Right cardiac atrium (tissue), 5 donors: ENCODE data around the gene TAF10. TPM values are rescaled to one million over a fixed set of nuclear protein-coding genes. Genes with fewer than 3 reads are reported as not detected.

Experiments
- ATAC-seq, 2 donors: fragments of 200-7000 bp; cut with Tn5 transposase; one replicate each; pipeline versions ENCODE4 v1.8.0 to v1.9.1; 2020; ENCODE audit warnings: moderate library complexity in 2 of 2, mild to moderate bottlenecking in 1 of 2
- DNase-seq, 3 donors: peaks; one replicate each; pipeline ENCODE4 v3.0.0-alpha.2; 2020
- H3K27ac ChIP-seq: one replicate; pipeline ENCODE4 v1.5.1; 2013; ENCODE audit warnings: mild to moderate bottlenecking, low read length, control low read depth, moderate library complexity
- H3K27me3 ChIP-seq: one replicate; pipeline ENCODE4 v1.6.1; 2013; ENCODE audit not compliant: control insufficient read depth, insufficient read depth
- H3K4me1 ChIP-seq: one replicate; pipeline ENCODE4 v1.6.1; 2013; ENCODE audit warnings: low read length; ENCODE audit not compliant: control insufficient read depth, insufficient read depth
- H3K4me3 ChIP-seq: one replicate; pipeline ENCODE4 v1.5.1; 2013; ENCODE audit warnings: low read length, control low read depth
- H3K9me3 ChIP-seq: one replicate; pipeline ENCODE4 v1.6.1; 2013; ENCODE audit warnings: low read length; ENCODE audit not compliant: control insufficient read depth
- WGBS: extraction: QIAGEN DNeasy Blood & Tissue Kit; methylation state at CpG from one replicate; pipeline ENCODE4 v1.1.7; 2013; 5-methylcytosine and 5-hydroxymethylcytosine counted together
- intact Hi-C, 4 donors: fragments of 100-400 bp; cut with DNase I; formaldehyde crosslinking; loops; one replicate each; pipeline versions ENCODE4 v1.11.0 to v1.14.0; 2022 to 2023
- polyA plus RNA-seq: library from polyadenylated mRNA; stranded (reverse); fragments of 200-250 nt; gene quantifications from one replicate; pipeline ENCODE4 v1.2.3, GENCODE V29; 2013
- total RNA-seq, 4 donors: library from RNA; stranded (reverse); fragmentation: NEBNext Ultra II Directional; extraction: Animal tissue kit (Norgen Biotek cat#: 25700); gene quantifications; one replicate each; pipeline ENCODE4 v1.2.1, GENCODE V29; 2021
- donor health status: healthy with polysubstance abuse.
- donor health status: DM: no; HTN: yes; CAD: no.
- donor health status: DM: no; HTN: no; CAD: no.
- donor health status: DM: no; HTN: yes; CAD: no; lungs with severe emphysema.
- donor health status: DM: yes; HTN: yes; CAD: no.

Gene TAF10
- total and polyA plus RNA-seq, 5 donors: 96.9 to 115 (median 100) TPM

GRCh38 chr11:6596239-6596877 is 15.7 kb downstream of the TAF10 start:
- 31% methylated on average over 5 of the region's 5 CpGs for WGBS
- intact Hi-C loops: no loop called here
- Histone ChIP-seq H3K4me1 (peaks cover 15% of the 10 kb centered on the region), H3K27ac (peak overlapping the region; percentile 70), H3K9me3 (no peaks in the 10 kb centered on the region), H3K27me3 (no peaks in the 10 kb centered on the region), H3K4me3 (no peak overlapping the region)
- ATAC-seq: peak; percentile 20 to 68
- DNase-seq: no peak

- H3K27ac ChIP-seq: peak overlapping the region; percentile 53
Observed at GRCh38 chr11:6594142-6594768, 17.8 kb downstream of the TAF10 start.

GRCh38 chr11:6588018-6588417 is 24.0 kb downstream of the TAF10 start:
- Histone ChIP-seq H3K9me3 (no peaks in the 10 kb centered on the region), H3K4me3 (no peak overlapping the region), H3K27me3 (no peaks in the 10 kb centered on the region), H3K27ac (no peak overlapping the region), H3K4me1 (no peaks in the 10 kb centered on the region)
- DNase-seq (no peak), ATAC-seq (no peak)
- WGBS: 94% methylated on average over 1 of the region's 1 CpG
- intact Hi-C loops: no loop called here

More at GRCh38 chr11:6594142-6594768, 17.8 kb downstream of the TAF10 start:
- H3K4me3 ChIP-seq: no peak overlapping the region
- no peaks in the 10 kb centered on the region for H3K9me3 ChIP-seq
- 58% methylated on average over 3 of the region's 3 CpGs for WGBS
- peak in 1 of 2 donors; percentile 25 for ATAC-seq
- no peak for DNase-seq
- peaks cover 15% of the 10 kb centered on the region for H3K4me1 ChIP-seq
- H3K27me3 ChIP-seq: no peaks in the 10 kb centered on the region
- intact Hi-C loops: no loop called here

- no peaks in the 10 kb centered on the region for H3K27me3 ChIP-seq
- ATAC-seq: peak; percentile 71 to 88
- H3K4me1 ChIP-seq: no peaks in the 10 kb centered on the region
- 87% methylated on average over 11 of the region's 11 CpGs for WGBS
- no peak overlapping the region for H3K4me3 ChIP-seq
- no peak overlapping the region for H3K27ac ChIP-seq
- no peaks in the 10 kb centered on the region for H3K9me3 ChIP-seq
- intact Hi-C loops: no loop called here
- DNase-seq: peak in 2 of 3 donors; percentile 57 to 69
Observed at GRCh38 chr11:6587360-6587953, 24.6 kb downstream of the TAF10 start.

GRCh38 chr11:6586434-6587359 is 25.3 kb downstream of the TAF10 start:
- Histone ChIP-seq H3K9me3 (no peaks in the 10 kb centered on the region), H3K27me3 (no peaks in the 10 kb centered on the region), H3K4me1 (no peaks in the 10 kb centered on the region), H3K27ac (no peak overlapping the region), H3K4me3 (no peak overlapping the region)
- peak; percentile 89 to 94 for ATAC-seq
- peak; percentile 65 to 87 (median 86) for DNase-seq
- intact Hi-C loops: no loop called here
- WGBS: 70% methylated on average over 25 of the region's 25 CpGs

- no peak overlapping the region for H3K27ac ChIP-seq
- H3K9me3 ChIP-seq: no peaks in the 10 kb centered on the region
- DNase-seq (no peak), ATAC-seq (no peak)
- intact Hi-C loops: no loop called here
- no peaks in the 10 kb centered on the region for H3K4me1 ChIP-seq
- no peak overlapping the region for H3K4me3 ChIP-seq
- no peaks in the 10 kb centered on the region for H3K27me3 ChIP-seq
- 95% methylated on average over 4 of the region's 4 CpGs for WGBS
Observed at GRCh38 chr11:6584528-6584927, 27.5 kb downstream of the TAF10 start.

GRCh38 chr11:6583584-6583983 is 28.4 kb downstream of the TAF10 start:
- no peaks in the 10 kb centered on the region for H3K4me1 ChIP-seq
- no peaks in the 10 kb centered on the region for H3K27me3 ChIP-seq
- ATAC-seq (no peak), DNase-seq (no peak)
- WGBS: 98% methylated on average over 1 of the region's 1 CpG
- H3K27ac ChIP-seq: no peak overlapping the region
- no peaks in the 10 kb centered on the region for H3K9me3 ChIP-seq
- intact Hi-C loops: no loop called here
- no peak overlapping the region for H3K4me3 ChIP-seq

- H3K4me1 ChIP-seq: peaks cover 5% of the 10 kb centered on the region
- whole genome bisulfite sequencing: 83% methylated on average over 2 of the region's 2 CpGs
- intact Hi-C loops: no loop called here
- H3K27ac ChIP-seq: no peak overlapping the region
- H3K27me3 ChIP-seq: no peaks in the 10 kb centered on the region
- ATAC-seq: no peak
- no peaks in the 10 kb centered on the region for H3K9me3 ChIP-seq
- DNase-seq: no peak
- H3K4me3 ChIP-seq: no peak overlapping the region
Observed at GRCh38 chr11:6579681-6580080, 32.3 kb downstream of the TAF10 start.

GRCh38 chr11:6578134-6578533 is 33.9 kb downstream of the TAF10 start:
- 88% methylated on average over 1 of the region's 1 CpG for WGBS
- no peak overlapping the region for H3K27ac ChIP-seq
- H3K9me3 ChIP-seq: no peaks in the 10 kb centered on the region
- intact Hi-C loops: no loop called here
- DNase-seq (no peak), ATAC-seq (no peak)
- H3K27me3 ChIP-seq: no peaks in the 10 kb centered on the region
- peaks cover 5% of the 10 kb centered on the region for H3K4me1 ChIP-seq
- no peak overlapping the region for H3K4me3 ChIP-seq

- intact Hi-C loops: no loop called here
- 15% methylated on average over 6 of the region's 6 CpGs for WGBS
- ATAC-seq (peak; percentile 75 to 80), DNase-seq (peak; percentile 48 to 59 (median 55))
- Histone ChIP-seq H3K27me3 (no peaks in the 10 kb centered on the region), H3K4me3 (no peak overlapping the region), H3K9me3 (no peaks in the 10 kb centered on the region), H3K4me1 (peaks cover 5% of the 10 kb centered on the region), H3K27ac (peak overlapping the region; percentile 60)
Observed at GRCh38 chr11:6576471-6577373, 35.3 kb downstream of the TAF10 start.
